Vagina (tissue), 2 donors: ENCODE measurements around the gene LRRC4B. TPM values are rescaled to one million over a fixed set of nuclear protein-coding genes. Genes with fewer than 3 reads are reported as not detected.

Experiments
- DNase-seq, 2 donors: peaks; one replicate each; pipeline ENCODE4 v3.0.0-alpha.2; 2017; ENCODE audit errors: extremely low spot score in 2 of 2
- H3K27ac ChIP-seq: fragments of 200-600 bp; sonication (generic); one replicate; pipeline ENCODE4 v1.5.1; 2019
- H3K27me3 ChIP-seq: fragments of 200-600 bp; sonication (generic); one replicate; pipeline ENCODE4 v1.5.1; 2019
- H3K36me3 ChIP-seq, 2 donors: fragments of 200-600 bp; sonication (generic); one replicate each; pipeline ENCODE4 v1.5.1; 2017 to 2019
- H3K4me1 ChIP-seq: fragments of 200-600 bp; sonication (generic); one replicate; pipeline ENCODE4 v1.5.1; 2019
- H3K4me3 ChIP-seq, 2 donors: fragments of 200-600 bp; sonication (generic); 1 replicate in 1 of 2; 2 replicates in 1 of 2; pipeline ENCODE4 v1.5.1; 2016 to 2019
- H3K9me3 ChIP-seq: fragments of 200-600 bp; sonication (generic); one replicate; pipeline ENCODE4 v1.5.1; 2019
- CTCF ChIP-seq, 3 experiments: fragments of 450-650 bp in 2 of 3; fragments of 200-600 bp in 1 of 3; sonication (generic) in 1 of 3; IDR thresholded peaks; one replicate each; pipeline ENCODE4 v1.5.1; 2017 to 2019; ENCODE audit warnings: antibody characterized with exemption in 3 of 3, mild to moderate bottlenecking in 2 of 3, moderate library complexity in 2 of 3
- POLR2A ChIP-seq, 2 donors: fragments of 450-650 bp; IDR thresholded peaks; one replicate each; pipeline ENCODE4 v1.6.1; 2017; ENCODE audit warnings: antibody characterized with exemption in 2 of 2, mild to moderate bottlenecking in 2 of 2, moderate library complexity in 2 of 2
- POLR2AphosphoS5 ChIP-seq, 2 donors: sonication (generic); formaldehyde crosslinking; IDR thresholded peaks; one replicate each; pipeline ENCODE4 v1.9.0; 2017; ENCODE audit warnings: antibody characterized with exemption in 2 of 2, mild to moderate bottlenecking in 2 of 2, low read depth in 1 of 2; ENCODE audit not compliant: insufficient read depth in 1 of 2
- intact Hi-C: fragments of 100-400 bp; cut with DNase I; formaldehyde crosslinking; loops from one replicate; pipeline ENCODE4 v1.15.1; 2023
- total RNA-seq: library from RNA; depleted of rRNA; stranded (reverse); fragments of >200 nt; gene quantifications from one replicate; pipeline ENCODE4 v1.2.3, GENCODE V29; 2016

Gene LRRC4B
- total RNA-seq, 1 donor from 2014 or later, result 17.9 TPM

- TF ChIP-seq POLR2AphosphoS5 (IDR thresholded peaks at IDR 0.05; ENCODE audit: insufficient read depth in 1 of 2, low read depth in 1 of 2) (no peak), CTCF (IDR thresholded peaks at IDR 0.05) (no peak), POLR2A (IDR thresholded peaks at IDR 0.05) (no peak)
- H3K4me1 ChIP-seq, result peaks cover 10% of the 10 kb centered on the region
- no peak overlapping the region for H3K4me3 ChIP-seq
- intact Hi-C loops, result no loop called here
- H3K27ac ChIP-seq, result no peak overlapping the region
- no peaks in the 10 kb centered on the region for H3K27me3 ChIP-seq
- no peaks in the 10 kb centered on the region for H3K9me3 ChIP-seq
- DNase-seq, result no peak
- H3K36me3 ChIP-seq, result no peaks in the 10 kb centered on the region
These were observed 58.9 kb downstream of the LRRC4B start for GRCh38 chr19:50509366-50509765.

GRCh38 chr19:50508843-50509190 lies 59.4 kb downstream of the LRRC4B start:
- Histone ChIP-seq H3K4me1 (peaks cover 10% of the 10 kb centered on the region), H3K27me3 (no peaks in the 10 kb centered on the region), H3K27ac (no peak overlapping the region), H3K36me3 (no peaks in the 10 kb centered on the region), H3K4me3 (no peak overlapping the region), H3K9me3 (no peaks in the 10 kb centered on the region)
- intact Hi-C loops, result no loop called here
- peak in 1 of 2 donors; percentile 74 for DNase-seq
- TF ChIP-seq POLR2A (IDR thresholded peaks at IDR 0.05), result no peak
- TF ChIP-seq CTCF (IDR thresholded peaks at IDR 0.05), result no peak
- TF ChIP-seq POLR2AphosphoS5 (IDR thresholded peaks at IDR 0.05; ENCODE audit: insufficient read depth in 1 of 2, low read depth in 1 of 2), result no peak

- intact Hi-C loops, result no loop called here
- Histone ChIP-seq H3K9me3 (no peaks in the 10 kb centered on the region), H3K27me3 (no peaks in the 10 kb centered on the region), H3K36me3 (no peaks in the 10 kb centered on the region), H3K27ac (no peak overlapping the region), H3K4me1 (peaks cover 10% of the 10 kb centered on the region), H3K4me3 (no peak overlapping the region)
- no peak for TF ChIP-seq POLR2AphosphoS5 (IDR thresholded peaks at IDR 0.05; ENCODE audit: insufficient read depth in 1 of 2, low read depth in 1 of 2)
- TF ChIP-seq POLR2A (IDR thresholded peaks at IDR 0.05), result no peak
- no peak for TF ChIP-seq CTCF (IDR thresholded peaks at IDR 0.05)
- no peak for DNase-seq
These were observed 60.9 kb downstream of the LRRC4B start for GRCh38 chr19:50507376-50507775.

GRCh38 chr19:50506700-50507099 lies 61.5 kb downstream of the LRRC4B start:
- no peak overlapping the region for H3K4me3 ChIP-seq
- H3K36me3 ChIP-seq, result no peaks in the 10 kb centered on the region
- H3K9me3 ChIP-seq, result no peaks in the 10 kb centered on the region
- H3K27ac ChIP-seq, result no peak overlapping the region
- no peak for TF ChIP-seq POLR2AphosphoS5 (IDR thresholded peaks at IDR 0.05; ENCODE audit: insufficient read depth in 1 of 2, low read depth in 1 of 2)
- TF ChIP-seq POLR2A (IDR thresholded peaks at IDR 0.05), result no peak
- no peak for TF ChIP-seq CTCF (IDR thresholded peaks at IDR 0.05)
- H3K4me1 ChIP-seq, result peaks cover 10% of the 10 kb centered on the region
- no peak for DNase-seq
- intact Hi-C loops, result no loop called here
- no peaks in the 10 kb centered on the region for H3K27me3 ChIP-seq

GRCh38 chr19:50505856-50506611 lies 62.2 kb downstream of the LRRC4B start:
- no peak for TF ChIP-seq CTCF (IDR thresholded peaks at IDR 0.05)
- no peak for TF ChIP-seq POLR2A (IDR thresholded peaks at IDR 0.05)
- no peak for TF ChIP-seq POLR2AphosphoS5 (IDR thresholded peaks at IDR 0.05; ENCODE audit: insufficient read depth in 1 of 2, low read depth in 1 of 2)
- peaks cover 10% of the 10 kb centered on the region for H3K4me1 ChIP-seq
- intact Hi-C loops, result no loop called here

More at GRCh38 chr19:50505856-50506611, 62.2 kb downstream of the LRRC4B start:
- Histone ChIP-seq H3K4me3 (no peak overlapping the region), H3K27me3 (no peaks in the 10 kb centered on the region), H3K9me3 (no peaks in the 10 kb centered on the region), H3K27ac (no peak overlapping the region), H3K36me3 (no peaks in the 10 kb centered on the region)
- no peak for DNase-seq
